Thyroid gland (tissue), 4 donors: ENCODE data around the gene DHRS3. TPM values are rescaled to one million over a fixed set of nuclear protein-coding genes. Genes with fewer than 3 reads are reported as not detected.

Experiments used
- DNase-seq, 2 donors: peaks; one replicate each; pipeline ENCODE4 v3.0.0-alpha.2; 2019
- H3K27ac ChIP-seq, 3 donors: fragments of 200-600 bp; sonication (generic); 1 replicate in 2 of 3; 2 replicates in 1 of 3; pipeline ENCODE4 v1.5.1; 2016 to 2019; ENCODE audit warnings: mild to moderate bottlenecking in 1 of 3, moderate library complexity in 1 of 3
- H3K27me3 ChIP-seq: fragments of 200-600 bp; sonication (generic); one replicate; pipeline ENCODE4 v1.5.1; 2019
- H3K36me3 ChIP-seq, 2 donors: fragments of 200-600 bp; sonication (generic); one replicate each; pipeline ENCODE4 v1.5.1; 2016 to 2019
- H3K4me1 ChIP-seq, 2 donors: fragments of 200-600 bp; sonication (generic); one replicate each; pipeline ENCODE4 v1.5.1; 2017 to 2019
- H3K4me3 ChIP-seq, 3 donors: fragments of 200-600 bp; sonication (generic); replicated peaks in 1 of 3; 1 replicate in 2 of 3; 2 replicates in 1 of 3; pipeline ENCODE4 v1.5.1; 2016; ENCODE audit warnings: mild to moderate bottlenecking in 1 of 3
- H3K9me3 ChIP-seq: fragments of 200-600 bp; sonication (generic); one replicate; pipeline ENCODE4 v1.5.1; 2017
- CTCF ChIP-seq, 6 experiments: fragments of 200-600 bp in 3 of 6; fragments of 450-650 bp in 3 of 6; sonication (generic) in 3 of 6; IDR thresholded peaks; one replicate each; pipeline ENCODE4 v1.5.1; 2016 to 2019; ENCODE audit warnings: antibody characterized with exemption in 6 of 6, mild to moderate bottlenecking in 2 of 6, inconsistent platforms in 1 of 6, moderate library complexity in 1 of 6
- POLR2A ChIP-seq, 2 donors: fragments of 450-650 bp; IDR thresholded peaks; one replicate each; pipeline ENCODE4 v1.6.1; 2017; ENCODE audit warnings: antibody characterized with exemption in 2 of 2, mild to moderate bottlenecking in 2 of 2, moderate library complexity in 1 of 2
- WGBS, 2 donors: methylation state at CpG; one replicate each; pipeline ENCODE4 v1.1.5; 2017; 5-methylcytosine and 5-hydroxymethylcytosine counted together
- intact Hi-C: fragments of 100-400 bp; cut with DNase I; formaldehyde crosslinking; loops from one replicate; pipeline ENCODE4 v1.15.1; 2023
- total RNA-seq, 4 donors: library from RNA; depleted of rRNA; stranded (reverse); fragments of >200 nt; gene quantifications; one replicate each; pipeline ENCODE4 v1.2.3, GENCODE V29; 2016

DHRS3 gene
- total RNA-seq = 100 to 1,000 TPM; 181 to 304 (median 268) TPM

- intact Hi-C loops = no loop called here
- WGBS, 2 donors = 1% methylated on average over 34 to 58 of the region's 69 CpGs
- Histone ChIP-seq H3K4me1 (peaks cover 58 to 61% of the 10 kb centered on the region in 2 donors), H3K4me3 (peak within 1 kb of the TSS; percentile 80 to 91 (median 87)), H3K36me3 (no peaks in the 10 kb centered on the region), H3K27ac (peak within 1 kb of the TSS; percentile 99), H3K27me3 (no peaks in the 10 kb centered on the region), H3K9me3 (no peaks in the 10 kb centered on the region)
- DNase-seq = peak; percentile 88 to 89
- TF ChIP-seq CTCF (IDR thresholded peaks at IDR 0.05) (no peak), POLR2A (IDR thresholded peaks at IDR 0.05) (peak; percentile 66 to 87)
Observed at GRCh38 chr1:12617901-12618660, at the start of gene DHRS3. TSS of gene DHRS3 (minus strand) at chr1:12618210. CDS start at chr1:12617348, 862 bp downstream.

GRCh38 chr1:12666141-12666735 is 48.2 kb upstream of the DHRS3 start:
- Histone ChIP-seq H3K36me3 (no peaks in the 10 kb centered on the region), H3K27ac (no peak overlapping the region), H3K4me1 (no peaks in the 10 kb centered on the region), H3K9me3 (no peaks in the 10 kb centered on the region), H3K4me3 (no peak overlapping the region), H3K27me3 (no peaks in the 10 kb centered on the region)
- no peak for DNase-seq
- intact Hi-C loops = loop anchor here (10.0 kb wide), 1 partner anchor 541 kb away; no protein-coding TSS in a partner anchor
- 88 to 89% methylated on average over 15 of the region's 15 CpGs for WGBS, 2 donors
- TF ChIP-seq POLR2A (IDR thresholded peaks at IDR 0.05) (no peak), CTCF (IDR thresholded peaks at IDR 0.05) (no peak)

- Histone ChIP-seq H3K9me3 (no peaks in the 10 kb centered on the region), H3K36me3 (no peaks in the 10 kb centered on the region), H3K4me1 (no peaks in the 10 kb centered on the region), H3K27me3 (no peaks in the 10 kb centered on the region), H3K4me3 (no peak overlapping the region), H3K27ac (no peak overlapping the region)
- WGBS, 2 donors = 75 to 82% methylated on average over 4 of the region's 4 CpGs
- DNase-seq = no peak
- intact Hi-C loops = loop anchor here (10.0 kb wide), 1 partner anchor 541 kb away; no protein-coding TSS in a partner anchor
- no peak for TF ChIP-seq POLR2A (IDR thresholded peaks at IDR 0.05)
- TF ChIP-seq CTCF (IDR thresholded peaks at IDR 0.05) = no peak
Observed at GRCh38 chr1:12665511-12665910, 47.5 kb upstream of the DHRS3 start.

GRCh38 chr1:12662556-12662955 is 44.5 kb upstream of the DHRS3 start:
- no peak overlapping the region for H3K4me3 ChIP-seq
- TF ChIP-seq CTCF (IDR thresholded peaks at IDR 0.05) = no peak
- no peak for DNase-seq
- H3K27me3 ChIP-seq = no peaks in the 10 kb centered on the region
- no peak overlapping the region for H3K27ac ChIP-seq
- intact Hi-C loops = loop anchor here (10.0 kb wide), 1 partner anchor 538 kb away; no protein-coding TSS in a partner anchor
- WGBS, 2 donors = 88 to 100% methylated on average over 1 of the region's 1 CpG
- H3K4me1 ChIP-seq = no peaks in the 10 kb centered on the region
- no peaks in the 10 kb centered on the region for H3K36me3 ChIP-seq
- H3K9me3 ChIP-seq = no peaks in the 10 kb centered on the region
